Mesendoderm (in vitro differentiated cells): Measurements from ENCODE around the gene PTBP2.
A peak's percentile ranks its signal among the peaks of the same experiment; 100 is the strongest.

Experiments used
- DNase-seq: peaks from one replicate; pipeline ENCODE4 v3.0.0; 2013
- H2AK5ac ChIP-seq: 2 replicates; pipeline ENCODE4 v1.6.1; 2013; ENCODE audit warnings: low read length, inconsistent platforms
- H2BK120ac ChIP-seq: 2 replicates; pipeline ENCODE4 v1.6.1; 2013; ENCODE audit warnings: low read depth, mild to moderate bottlenecking, low read length, moderate library complexity, mixed read lengths
- H2BK15ac ChIP-seq: replicated peaks from 2 replicates; pipeline ENCODE4 v1.6.1; 2013; ENCODE audit warnings: low read depth, mild to moderate bottlenecking, moderate library complexity
- H2BK5ac ChIP-seq: 2 replicates; pipeline ENCODE4 v1.6.1; 2013; ENCODE audit warnings: low read length, inconsistent platforms
- H3K18ac ChIP-seq: 2 replicates; pipeline ENCODE4 v1.6.1; 2013; ENCODE audit warnings: mild to moderate bottlenecking, low read length, mixed read lengths
- H3K23ac ChIP-seq: one replicate; pipeline ENCODE4 v1.6.1; 2013; ENCODE audit warnings: low read length
- H3K27ac ChIP-seq: 2 replicates; pipeline ENCODE4 v1.5.1; 2013; ENCODE audit warnings: low read depth, mild to moderate bottlenecking, inconsistent platforms, low read length, moderate library complexity
- H3K27me3 ChIP-seq: 2 replicates; pipeline ENCODE4 v1.6.1; 2013; ENCODE audit warnings: low read length, control low read depth, mild to moderate bottlenecking, inconsistent platforms; ENCODE audit not compliant: insufficient read depth, poor library complexity
- H3K36me3 ChIP-seq: 2 replicates; pipeline ENCODE4 v1.6.1; 2013; ENCODE audit warnings: low read length, inconsistent platforms; ENCODE audit not compliant: control insufficient read depth, insufficient read depth
- H3K4ac ChIP-seq: one replicate; pipeline ENCODE4 v1.6.1; 2013; ENCODE audit warnings: low read depth, mild to moderate bottlenecking, low read length, moderate library complexity
- H3K4me1 ChIP-seq: 2 replicates; pipeline ENCODE4 v1.6.1; 2013; ENCODE audit warnings: low read depth, low read length, inconsistent platforms; ENCODE audit not compliant: control insufficient read depth
- H3K4me2 ChIP-seq: 2 replicates; pipeline ENCODE4 v1.6.1; 2013; ENCODE audit warnings: low read length
- H3K4me3 ChIP-seq: 2 replicates; pipeline ENCODE4 v1.5.1; 2013; ENCODE audit warnings: mild to moderate bottlenecking, low read length
- H3K56ac ChIP-seq: one replicate; pipeline ENCODE4 v1.6.1; 2013; ENCODE audit warnings: low read length
- H3K79me1 ChIP-seq: 2 replicates; pipeline ENCODE4 v1.6.1; 2013; ENCODE audit warnings: low read length, inconsistent platforms
- H3K79me2 ChIP-seq: 2 replicates; pipeline ENCODE4 v1.6.1; 2013; ENCODE audit warnings: mild to moderate bottlenecking, low read length; ENCODE audit not compliant: control insufficient read depth, insufficient read depth
- H3K9ac ChIP-seq: 2 replicates; pipeline ENCODE4 v1.6.1; 2013; ENCODE audit warnings: low read length, inconsistent platforms
- H4K5ac ChIP-seq: one replicate; pipeline ENCODE4 v1.6.1; 2013; ENCODE audit warnings: low read length
- H4K8ac ChIP-seq: one replicate; pipeline ENCODE4 v1.6.1; 2013; ENCODE audit warnings: low read depth, mild to moderate bottlenecking, control low read depth, low read length, moderate library complexity
- WGBS: extraction: QIAGEN DNeasy Blood & Tissue Kit; methylation state at CpG from one replicate; pipeline ENCODE4 v1.1.7; 2013; ENCODE audit warnings: low lambda C conversion rate, missing lambda C conversion rate; ENCODE audit not compliant: insufficient coverage; ENCODE audit errors: extremely low coverage; 5-methylcytosine and 5-hydroxymethylcytosine counted together

PTBP2 gene

DNA sequence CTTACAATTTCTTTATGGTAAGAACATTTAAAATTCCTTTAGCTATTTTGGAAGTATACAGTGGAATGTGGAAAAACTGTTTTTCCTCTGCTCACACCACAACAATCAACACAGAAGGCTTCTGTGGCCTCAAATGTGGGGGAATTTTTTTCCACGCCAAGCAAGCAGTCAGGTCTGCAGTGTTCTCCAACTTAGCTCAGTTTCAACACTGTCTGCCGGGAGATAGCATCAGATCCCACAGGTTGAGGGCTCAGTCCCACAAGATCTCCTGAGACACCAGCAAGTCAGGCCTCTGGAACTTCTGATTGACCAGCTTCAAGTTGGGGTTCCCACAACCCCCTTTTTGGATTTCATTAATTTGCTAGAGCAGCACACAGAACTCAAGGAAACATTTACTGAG lies 50.3 kb downstream of the PTBP2 start:
- no peak overlapping the region for H3K56ac ChIP-seq

DNA sequence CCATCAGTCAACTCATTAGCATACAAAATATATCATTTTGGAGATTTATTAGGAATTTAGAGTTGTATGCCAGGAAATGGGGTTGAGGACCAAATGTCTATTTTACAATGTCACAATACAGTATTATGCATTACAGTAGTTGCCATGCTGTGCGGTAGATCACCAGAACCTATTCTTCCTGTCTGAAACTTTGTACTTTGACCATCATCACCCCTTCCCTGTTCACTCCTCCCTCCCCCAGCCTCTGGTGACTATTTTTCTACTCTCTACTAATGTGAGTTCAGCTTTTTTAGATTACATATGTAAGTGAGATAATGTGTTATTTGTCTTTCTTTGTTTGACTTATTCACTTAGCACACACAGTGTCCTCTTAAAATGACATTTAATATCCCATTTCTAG lies 50.8 kb downstream of the PTBP2 start:
- Histone ChIP-seq H2BK120ac (no peak overlapping the region), H3K4me2 (no peak overlapping the region), H3K4me1 (peaks cover 3% of the 10 kb centered on the region), H4K5ac (no peak overlapping the region), H3K18ac (no peak overlapping the region), H3K79me2 (peaks cover 9% of the 10 kb centered on the region), H2BK5ac (no peak overlapping the region), H3K36me3 (peaks cover 1% of the 10 kb centered on the region), H2AK5ac (no peak overlapping the region), H3K9ac (no peak overlapping the region), H3K27me3 (no peaks in the 10 kb centered on the region), H3K79me1 (peaks cover 7% of the 10 kb centered on the region), H3K23ac (no peak overlapping the region), H2BK15ac (no peak overlapping the region), H3K56ac (no peak overlapping the region), H3K27ac (no peak overlapping the region), H3K4me3 (no peak overlapping the region), H4K8ac (no peak overlapping the region), H3K4ac (no peak overlapping the region)
- no peak for DNase-seq
- WGBS: no CpG with 5 or more reads among the region's 1 CpG

More for the DNA sequence above, 50.3 kb downstream of the PTBP2 start:
- no peak overlapping the region for H3K9ac ChIP-seq
- H3K36me3 ChIP-seq: peaks cover 1% of the 10 kb centered on the region
- H3K4me2 ChIP-seq: no peak overlapping the region
- no peak overlapping the region for H3K18ac ChIP-seq
- WGBS: no CpG with 5 or more reads among the region's 2 CpGs
- no peak overlapping the region for H2AK5ac ChIP-seq
- H3K79me1 ChIP-seq: peaks cover 7% of the 10 kb centered on the region
- H3K4ac ChIP-seq: no peak overlapping the region
- H3K27ac ChIP-seq: no peak overlapping the region
- H2BK5ac ChIP-seq: no peak overlapping the region
- peaks cover 3% of the 10 kb centered on the region for H3K4me1 ChIP-seq
- no peak overlapping the region for H3K23ac ChIP-seq
- H2BK15ac ChIP-seq: no peak overlapping the region
- H3K27me3 ChIP-seq: no peaks in the 10 kb centered on the region
- no peak for DNase-seq
- H3K79me2 ChIP-seq: peaks cover 9% of the 10 kb centered on the region
- H4K5ac ChIP-seq: no peak overlapping the region
- no peak overlapping the region for H4K8ac ChIP-seq
- no peak overlapping the region for H2BK120ac ChIP-seq
- no peak overlapping the region for H3K4me3 ChIP-seq

DNA sequence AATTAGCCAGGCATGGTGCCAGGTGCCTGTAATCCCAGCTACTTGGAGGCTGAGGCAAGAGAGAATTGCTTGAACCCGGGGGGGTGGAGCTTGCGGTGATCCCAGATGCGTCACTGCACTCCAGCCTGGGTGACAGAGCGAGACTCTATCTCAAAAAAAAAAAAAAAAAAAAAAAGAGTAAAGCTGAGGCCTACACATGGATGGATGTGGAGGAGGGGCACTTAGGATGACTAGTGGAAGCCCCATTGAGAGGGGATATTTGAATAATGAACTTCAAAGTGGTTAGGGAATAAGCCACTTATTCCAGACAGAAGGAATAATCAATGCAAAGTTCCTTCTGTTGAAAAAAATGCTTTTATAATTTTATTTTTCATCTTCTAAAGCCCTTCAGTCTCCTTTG lies 51.4 kb downstream of the PTBP2 start:
- Histone ChIP-seq H4K5ac (no peak overlapping the region), H3K27ac (no peak overlapping the region), H3K79me2 (peaks cover 8% of the 10 kb centered on the region), H3K36me3 (peaks cover 1% of the 10 kb centered on the region), H2BK15ac (no peak overlapping the region), H3K9ac (no peak overlapping the region), H3K4ac (no peak overlapping the region), H3K4me2 (no peak overlapping the region), H4K8ac (no peak overlapping the region), H3K23ac (no peak overlapping the region), H3K27me3 (no peaks in the 10 kb centered on the region), H2AK5ac (no peak overlapping the region), H2BK120ac (no peak overlapping the region), H3K18ac (no peak overlapping the region), H3K56ac (no peak overlapping the region), H3K79me1 (peaks cover 7% of the 10 kb centered on the region), H2BK5ac (no peak overlapping the region), H3K4me1 (peaks cover 3% of the 10 kb centered on the region), H3K4me3 (no peak overlapping the region)
- peak; percentile 34 for DNase-seq
- WGBS: no CpG with 5 or more reads among the region's 4 CpGs

DNA sequence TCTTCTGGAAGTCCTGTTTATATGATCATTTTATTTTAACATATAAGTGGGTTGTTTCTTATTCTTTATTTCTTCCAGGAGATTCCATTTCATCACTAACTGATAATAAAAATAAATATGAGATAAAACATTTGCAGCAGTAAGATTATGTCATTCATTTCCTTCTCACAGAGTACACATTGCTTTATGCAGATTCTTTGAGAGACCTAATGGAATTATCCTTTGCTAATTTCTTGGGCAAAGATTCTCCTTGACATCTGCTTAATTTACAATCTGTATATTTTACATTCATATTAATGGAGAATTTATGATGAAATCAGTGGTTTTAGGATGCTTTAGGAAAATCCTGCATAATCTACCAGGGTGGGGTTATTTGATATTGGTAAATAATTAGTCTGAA lies 60.6 kb downstream of the PTBP2 start:
- H3K9ac ChIP-seq: no peak overlapping the region
- H2BK120ac ChIP-seq: no peak overlapping the region
- H3K4me2 ChIP-seq: no peak overlapping the region
- H3K4me1 ChIP-seq: no peaks in the 10 kb centered on the region
- H3K79me2 ChIP-seq: peaks cover 1% of the 10 kb centered on the region
- no peak overlapping the region for H4K8ac ChIP-seq
- no peaks in the 10 kb centered on the region for H3K27me3 ChIP-seq
- H3K36me3 ChIP-seq: no peaks in the 10 kb centered on the region
- no peak overlapping the region for H2AK5ac ChIP-seq
- no peak overlapping the region for H3K18ac ChIP-seq
- no peak overlapping the region for H3K56ac ChIP-seq
- no peak overlapping the region for H3K27ac ChIP-seq
- no peak overlapping the region for H2BK5ac ChIP-seq
- no peak for DNase-seq
- no peak overlapping the region for H3K23ac ChIP-seq
- no peaks in the 10 kb centered on the region for H3K79me1 ChIP-seq
- no peak overlapping the region for H3K4ac ChIP-seq
- no peak overlapping the region for H4K5ac ChIP-seq
- H2BK15ac ChIP-seq: no peak overlapping the region
- H3K4me3 ChIP-seq: no peak overlapping the region

DNA sequence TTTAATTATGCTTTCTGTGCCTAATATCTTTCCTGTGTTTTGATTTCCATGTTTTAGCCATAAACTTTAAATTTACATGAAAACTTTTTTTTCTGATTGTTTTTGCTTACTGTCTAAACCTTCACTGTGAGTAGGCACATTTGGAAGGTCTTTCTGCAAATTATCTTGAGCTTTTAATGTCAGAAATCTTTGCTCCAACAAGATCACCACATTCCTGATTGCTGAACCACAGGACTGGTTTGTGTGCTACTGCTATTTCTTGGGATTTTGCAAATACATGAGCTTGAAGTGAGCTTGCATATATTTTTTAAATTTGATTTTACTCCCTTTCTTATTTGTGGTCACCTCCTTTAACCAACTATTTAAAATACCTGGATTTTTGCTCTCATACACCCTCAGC lies 61.3 kb downstream of the PTBP2 start:
- H2BK5ac ChIP-seq: no peak overlapping the region
- no peak overlapping the region for H3K4ac ChIP-seq
- no peak overlapping the region for H3K27ac ChIP-seq
- no peak for DNase-seq
- no peak overlapping the region for H3K4me2 ChIP-seq
- H3K23ac ChIP-seq: no peak overlapping the region
- no peak overlapping the region for H4K5ac ChIP-seq
- H4K8ac ChIP-seq: no peak overlapping the region
- no peak overlapping the region for H2BK120ac ChIP-seq
- no peak overlapping the region for H3K56ac ChIP-seq
- no peak overlapping the region for H2BK15ac ChIP-seq
- H3K4me1 ChIP-seq: no peaks in the 10 kb centered on the region
- H3K36me3 ChIP-seq: no peaks in the 10 kb centered on the region
- no peak overlapping the region for H3K18ac ChIP-seq
- no peaks in the 10 kb centered on the region for H3K27me3 ChIP-seq
- no peak overlapping the region for H3K4me3 ChIP-seq
- H3K79me2 ChIP-seq: no peaks in the 10 kb centered on the region
- H3K79me1 ChIP-seq: no peaks in the 10 kb centered on the region
- no peak overlapping the region for H3K9ac ChIP-seq
- no peak overlapping the region for H2AK5ac ChIP-seq

DNA sequence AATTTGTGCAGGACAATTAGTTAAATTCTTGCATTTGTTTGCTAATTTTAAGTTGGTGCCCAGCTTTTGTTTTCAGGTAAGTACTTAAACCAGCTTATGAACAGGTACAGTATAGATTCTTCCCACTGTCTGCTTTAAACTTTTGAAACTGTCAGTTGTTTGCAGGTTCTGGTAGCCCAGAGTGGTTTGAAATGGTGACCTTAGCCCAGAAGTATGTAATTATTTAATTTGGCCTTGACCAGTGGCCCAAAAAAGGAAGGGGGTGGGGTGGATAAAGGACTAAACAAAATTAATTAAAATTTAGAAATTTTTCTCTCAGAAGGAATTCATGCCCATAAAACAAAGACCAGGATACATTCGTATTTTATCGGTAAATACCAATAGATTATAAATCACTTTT lies 69.0 kb downstream of the PTBP2 start:
- Histone ChIP-seq H3K79me1 (no peaks in the 10 kb centered on the region), H3K23ac (no peak overlapping the region), H3K27me3 (no peaks in the 10 kb centered on the region), H2AK5ac (no peak overlapping the region), H3K4ac (no peak overlapping the region), H3K27ac (no peak overlapping the region), H3K36me3 (no peaks in the 10 kb centered on the region), H3K4me2 (no peak overlapping the region), H3K4me3 (no peak overlapping the region), H4K8ac (no peak overlapping the region), H4K5ac (no peak overlapping the region), H3K4me1 (no peaks in the 10 kb centered on the region), H2BK120ac (no peak overlapping the region), H3K79me2 (no peaks in the 10 kb centered on the region), H2BK5ac (no peak overlapping the region), H3K9ac (no peak overlapping the region), H3K18ac (no peak overlapping the region), H3K56ac (no peak overlapping the region), H2BK15ac (no peak overlapping the region)
- no CpG with 5 or more reads among the region's 2 CpGs for WGBS
- DNase-seq: no peak
